ENCODE results near the gene MAB21L3. TPM values are rescaled to one million over a fixed set of nuclear protein-coding genes. Genes with fewer than 3 reads are reported as not detected.

The MAB21L3 gene
- total RNA-seq, 1 donor from 2014 or later = 0.52 TPM

DNA sequence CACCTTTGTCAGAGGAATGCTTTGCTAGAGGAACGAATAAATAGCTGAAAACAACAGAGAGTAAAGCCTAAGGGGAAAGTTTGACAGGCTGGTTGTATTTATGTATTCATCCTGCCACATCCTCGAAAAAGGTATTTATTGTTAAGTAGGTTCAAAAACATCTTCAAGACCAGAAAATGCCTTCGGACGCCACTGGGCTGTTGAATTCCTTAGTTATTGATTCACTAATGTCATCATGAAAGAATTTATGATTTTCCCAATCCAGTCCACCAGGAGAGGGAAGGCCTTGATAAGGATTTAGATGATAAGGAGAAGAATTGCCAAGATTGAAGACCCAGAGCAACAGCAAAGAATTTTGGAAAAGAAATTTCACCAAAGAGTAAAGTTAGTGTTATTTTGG, 35.2 kb upstream of the MAB21L3 start:
- peak; percentile 52 for DNase-seq (ENCODE audit: low read depth)
- H3K4me3 ChIP-seq (ENCODE audit: low read depth, low read length) = no peak overlapping the region
- no peak for TF ChIP-seq CTCF (conservative IDR thresholded peaks at IDR 0.05; ENCODE audit: low read depth, low read length)

- no peak for TF ChIP-seq CTCF (conservative IDR thresholded peaks at IDR 0.05; ENCODE audit: low read depth, low read length)
- no peak for DNase-seq (ENCODE audit: low read depth)
- H3K4me3 ChIP-seq (ENCODE audit: low read depth, low read length) = no peak overlapping the region
Measured at GRCh38 chr1:116076831-116077230, 34.4 kb upstream of the MAB21L3 start.

DNA sequence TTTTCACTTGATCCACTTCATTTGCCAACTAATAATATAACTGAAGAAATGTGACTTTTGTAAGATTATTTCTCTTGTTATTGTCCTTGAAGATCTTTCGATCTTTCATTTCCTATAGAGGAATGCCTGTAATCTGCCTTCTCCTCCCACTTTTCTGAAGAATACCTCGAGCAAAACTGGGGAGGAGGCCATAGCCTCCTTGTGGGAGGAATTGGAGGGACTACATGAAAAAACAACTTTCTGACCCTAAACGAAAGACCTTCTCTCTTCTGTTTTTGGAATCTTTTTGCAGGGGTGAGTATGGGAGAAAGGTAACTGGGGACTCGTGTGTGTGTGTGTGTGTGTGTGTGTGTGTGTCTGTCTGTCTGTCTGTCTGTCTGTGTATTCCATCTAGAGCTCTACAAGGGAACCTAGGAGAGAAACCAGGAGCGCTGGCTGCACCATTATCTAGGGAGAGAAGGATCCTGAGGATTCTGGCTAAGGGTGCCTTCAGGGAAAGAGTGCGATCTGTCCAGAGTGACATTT, 32.4 kb upstream of the MAB21L3 start:
- no peak for DNase-seq (ENCODE audit: low read depth)
- H3K4me3 ChIP-seq (ENCODE audit: low read depth, low read length) = no peak overlapping the region
- TF ChIP-seq CTCF (conservative IDR thresholded peaks at IDR 0.05; ENCODE audit: low read depth, low read length) = no peak

GRCh38 chr1:116087628-116088027, 23.6 kb upstream of the MAB21L3 start:
- TF ChIP-seq CTCF (conservative IDR thresholded peaks at IDR 0.05; ENCODE audit: low read depth, low read length) = no peak
- H3K4me3 ChIP-seq (ENCODE audit: low read depth, low read length) = no peak overlapping the region
- DNase-seq (ENCODE audit: low read depth) = no peak

DNA sequence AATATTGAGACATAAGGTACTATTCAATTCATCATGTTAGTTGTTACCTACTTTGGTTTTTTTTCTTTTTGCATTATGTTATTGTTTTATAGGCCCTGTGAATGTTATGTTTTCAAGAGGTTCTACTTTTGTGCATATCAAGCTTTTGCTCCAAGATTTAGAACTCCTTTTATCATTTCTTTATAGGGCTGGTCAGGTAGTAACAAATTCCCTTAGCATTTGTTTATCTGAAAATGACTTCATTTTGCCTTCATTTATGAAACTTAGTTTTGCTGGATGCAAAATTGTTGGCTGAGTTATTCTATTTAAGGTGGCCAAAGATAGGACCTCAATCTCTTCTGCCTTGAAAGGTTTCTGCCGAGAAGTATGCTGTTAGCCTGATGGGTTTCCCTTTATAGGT, 21.3 kb upstream of the MAB21L3 start:
- TF ChIP-seq CTCF (conservative IDR thresholded peaks at IDR 0.05; ENCODE audit: low read depth, low read length) = no peak
- no peak for DNase-seq (ENCODE audit: low read depth)
- H3K4me3 ChIP-seq (ENCODE audit: low read depth, low read length) = no peak overlapping the region

DNA sequence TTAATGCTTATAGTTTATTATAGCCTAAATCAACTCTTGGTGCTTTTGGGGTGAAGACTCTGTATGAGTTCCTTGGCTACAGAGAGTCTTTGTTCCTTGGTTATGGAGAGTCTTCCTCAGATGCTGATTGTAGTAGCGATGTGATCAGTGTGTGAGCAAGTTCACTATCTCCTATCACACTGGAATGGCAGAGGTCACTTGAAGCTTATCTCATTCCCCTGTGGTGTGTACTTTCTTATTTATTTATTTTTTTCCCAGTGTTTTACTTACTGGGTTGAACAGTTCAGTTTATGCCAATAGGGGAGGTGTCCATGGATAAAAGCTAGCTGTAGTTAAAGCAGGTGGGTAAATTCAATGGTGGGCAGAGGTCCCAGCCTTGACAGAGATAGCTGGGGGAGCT, 20.1 kb upstream of the MAB21L3 start:
- no peak for TF ChIP-seq CTCF (conservative IDR thresholded peaks at IDR 0.05; ENCODE audit: low read depth, low read length)
- H3K4me3 ChIP-seq (ENCODE audit: low read depth, low read length) = no peak overlapping the region
- DNase-seq (ENCODE audit: low read depth) = no peak

DNA sequence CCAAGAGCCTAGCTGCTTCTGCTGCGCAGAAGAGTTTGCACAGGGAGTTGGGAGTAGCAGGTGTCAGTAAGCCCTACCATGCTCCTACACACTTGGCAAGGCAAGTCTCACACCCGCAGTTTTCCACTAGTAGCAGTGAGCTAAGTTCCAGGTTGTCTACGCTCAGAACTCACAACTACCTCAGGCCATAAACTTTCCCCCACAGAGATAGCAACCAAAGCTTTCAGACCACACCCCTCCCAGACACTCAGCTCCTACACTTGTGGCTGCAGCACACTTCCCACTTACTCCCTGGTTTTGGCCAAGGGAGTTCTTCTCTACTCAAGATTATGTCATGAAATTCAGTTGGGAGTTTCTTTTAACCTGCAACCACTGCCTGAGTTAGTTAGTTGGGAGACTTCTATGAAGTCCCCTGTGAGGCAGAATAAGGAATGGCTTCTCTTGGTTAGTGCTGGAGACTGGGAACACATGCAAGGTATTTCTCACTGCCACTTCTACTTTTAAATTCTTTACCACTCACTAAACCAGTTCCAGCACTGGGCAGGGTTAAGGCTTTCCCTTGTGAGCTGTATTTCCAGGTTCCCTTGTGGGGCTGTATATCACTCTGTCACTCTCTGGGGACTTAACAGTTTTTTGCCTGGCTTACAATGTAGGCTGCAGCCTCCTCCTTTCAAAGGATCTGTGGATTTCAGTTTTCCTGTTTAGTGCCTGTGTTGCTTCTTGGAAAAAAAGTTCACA, 18.3 kb upstream of the MAB21L3 start:
- no peak overlapping the region for H3K4me3 ChIP-seq (ENCODE audit: low read depth, low read length)
- no peak for DNase-seq (ENCODE audit: low read depth)
- no peak for TF ChIP-seq CTCF (conservative IDR thresholded peaks at IDR 0.05; ENCODE audit: low read depth, low read length)

Data from epithelial cell of proximal tubule (primary cell).